ENCODE results near the gene ZNF416.
A peak's percentile ranks its signal among the peaks of the same experiment; 100 is the strongest.

Gene ZNF416

DNA sequence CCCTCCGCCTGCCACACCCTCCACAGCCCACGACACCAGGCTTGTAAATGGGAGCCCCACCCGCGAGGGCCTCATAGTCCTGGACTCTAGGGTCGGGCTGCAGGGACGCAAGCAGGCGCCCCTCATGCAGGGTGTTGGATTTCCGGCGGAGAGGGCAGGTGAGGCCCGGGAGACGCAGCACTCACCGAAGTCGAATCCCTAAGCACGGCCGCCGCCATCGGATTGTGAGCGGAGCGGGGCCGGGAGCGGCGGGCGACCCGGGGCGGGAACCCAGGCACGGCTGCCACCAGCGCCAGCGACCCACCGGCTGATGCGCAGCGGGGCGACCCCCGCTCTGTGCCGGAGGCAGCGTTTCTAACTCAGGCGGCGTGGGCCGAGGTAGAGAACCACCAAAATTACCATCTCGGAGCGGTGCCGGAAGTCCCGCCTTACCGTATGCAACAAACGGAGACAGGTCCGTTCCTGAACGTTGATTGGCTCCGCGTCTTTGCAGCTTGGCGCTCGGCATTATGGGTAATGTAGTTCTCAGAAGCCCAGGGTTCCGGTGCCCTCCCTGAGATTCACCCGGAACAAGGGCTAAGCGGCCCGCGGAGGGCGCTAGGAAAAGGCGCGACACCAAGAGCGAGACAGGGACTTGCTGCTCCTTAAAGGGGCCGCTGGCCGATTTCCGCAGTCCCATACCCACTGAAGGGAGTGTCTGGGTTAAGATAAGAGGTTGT, at the start of gene ZNF416:
Gene ZNF416 (minus strand): TSS at position 425 of the 719 bp plus-strand sequence. CDS start 207 bp downstream, at position 218.
- peak; percentile 94 for DNase-seq

DNA sequence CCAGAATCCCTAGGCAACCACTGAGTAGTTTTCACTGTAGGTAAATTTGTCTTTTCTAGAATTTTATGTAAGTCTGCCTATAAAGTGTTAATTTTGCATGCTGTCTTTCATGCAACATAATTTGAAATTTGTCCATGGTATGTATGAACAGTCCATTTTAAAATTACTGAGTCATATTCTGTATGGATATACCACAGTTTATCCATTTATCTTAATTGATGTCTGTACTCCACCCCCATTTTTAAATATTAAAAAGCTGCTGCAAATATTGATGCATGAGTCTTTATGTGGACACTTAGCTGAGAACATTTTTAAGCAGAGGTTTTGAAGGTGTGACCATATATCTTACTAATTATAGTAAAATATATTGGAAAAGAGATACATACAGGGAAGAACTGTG, 44.4 kb upstream of the ZNF416 start:
- no peak for DNase-seq

DNA sequence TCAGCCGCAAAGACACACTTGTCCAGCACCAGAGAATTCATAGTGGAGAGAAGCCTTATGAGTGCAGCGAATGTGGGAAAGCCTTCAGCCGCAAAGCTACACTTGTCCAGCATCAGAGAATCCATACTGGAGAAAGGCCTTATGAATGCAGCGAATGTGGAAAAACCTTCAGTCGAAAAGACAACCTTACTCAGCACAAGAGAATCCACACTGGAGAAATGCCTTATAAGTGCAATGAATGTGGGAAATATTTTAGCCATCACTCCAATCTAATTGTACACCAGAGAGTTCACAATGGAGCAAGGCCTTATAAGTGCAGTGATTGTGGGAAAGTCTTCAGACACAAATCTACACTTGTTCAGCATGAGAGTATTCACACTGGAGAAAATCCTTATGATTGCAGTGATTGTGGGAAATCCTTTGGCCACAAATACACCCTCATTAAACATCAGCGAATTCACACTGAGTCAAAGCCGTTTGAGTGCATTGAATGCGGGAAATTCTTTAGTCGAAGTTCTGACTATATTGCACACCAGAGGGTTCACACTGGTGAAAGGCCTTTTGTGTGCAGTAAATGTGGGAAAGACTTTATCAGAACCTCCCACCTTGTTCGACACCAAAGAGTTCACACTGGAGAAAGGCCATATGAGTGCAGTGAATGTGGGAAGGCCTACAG, 42.1 kb upstream of the ZNF416 start:
- no peak for DNase-seq

DNA sequence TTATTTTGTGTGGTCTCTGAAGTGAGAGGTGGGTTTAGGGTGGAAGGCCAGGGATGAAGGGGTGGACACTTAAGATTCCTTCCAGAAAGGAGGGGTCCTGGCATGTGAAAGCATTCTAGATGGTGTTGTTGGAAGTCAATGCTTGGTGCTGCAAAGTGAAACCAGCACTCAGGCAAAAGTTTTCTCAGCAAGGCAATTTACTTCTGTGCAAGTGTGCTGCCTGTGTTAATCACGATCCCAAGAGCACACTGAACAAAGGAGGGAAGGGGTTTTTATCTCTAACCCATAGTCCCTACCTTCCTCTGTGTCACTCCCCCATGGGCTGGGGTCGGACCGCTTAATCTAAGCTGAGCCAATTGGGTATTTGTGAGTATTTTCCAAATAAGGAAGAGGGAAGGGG, 36.6 kb upstream of the ZNF416 start:
- DNase-seq, result no peak

DNA sequence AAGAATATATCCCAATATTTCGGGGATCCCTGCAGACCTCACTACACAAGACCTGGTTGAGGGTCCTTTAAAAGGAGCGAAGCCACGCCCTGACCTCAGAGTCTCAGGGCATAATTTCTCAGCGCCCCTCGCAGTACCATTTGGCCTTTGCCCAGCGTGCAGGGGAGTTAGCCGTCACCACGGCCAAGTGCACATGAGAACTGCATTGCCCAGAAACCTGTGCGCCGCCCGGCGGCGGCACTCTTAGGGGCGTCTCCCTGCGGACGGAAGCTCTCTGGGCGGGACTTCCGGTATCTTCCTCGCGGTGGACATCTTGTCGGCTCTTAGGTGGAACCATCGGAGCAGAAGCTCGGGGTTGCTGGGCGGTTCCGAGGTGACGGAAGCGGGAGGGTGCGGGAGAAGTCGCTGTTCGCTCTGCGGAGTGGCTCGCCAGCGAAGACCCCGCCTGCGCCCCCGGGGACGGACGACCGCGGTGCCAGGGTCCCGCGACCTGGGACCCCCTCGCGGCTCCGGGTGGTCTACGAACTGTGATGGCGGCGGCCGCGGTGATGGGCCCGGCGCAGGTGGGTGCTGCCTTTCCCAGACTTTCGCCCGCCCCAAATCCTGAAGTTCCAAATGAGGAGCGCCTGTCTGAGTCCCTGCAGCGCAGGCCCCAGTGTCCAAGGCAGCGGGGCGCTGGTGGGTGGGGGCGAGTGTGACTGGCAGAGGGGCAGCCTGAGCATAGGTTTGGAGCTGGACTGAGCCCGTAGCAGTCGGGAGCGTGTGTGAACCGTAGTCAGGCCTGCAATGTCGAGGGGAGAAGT, 35.4 kb upstream of the ZNF416 start, which contains the start of gene ZNF134:
Gene ZNF134 (plus strand): TSS at position 302 of the 803 bp plus-strand sequence. CDS start 5,227 bp downstream, outside the sequence.
- DNase-seq, result peak; percentile 57

DNA sequence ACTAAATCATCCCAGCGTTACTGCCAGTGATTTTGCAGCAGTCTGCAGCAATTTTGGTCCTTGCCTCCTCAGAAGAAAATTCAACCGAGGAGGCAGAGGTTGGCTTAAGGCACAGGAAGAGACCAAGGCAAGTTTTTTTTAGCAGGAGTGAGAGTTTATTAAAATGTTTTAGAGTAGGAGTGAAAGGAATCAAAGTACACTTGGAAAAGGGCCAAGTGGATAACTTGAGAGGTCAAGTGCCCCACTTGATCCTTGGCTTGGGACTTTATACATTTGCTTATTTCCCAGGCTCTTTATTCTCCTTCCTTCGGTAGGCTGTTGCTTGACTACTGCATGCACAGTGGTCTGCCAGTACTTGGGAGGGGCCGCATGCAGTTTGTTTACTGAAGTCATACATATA, 32.4 kb upstream of the ZNF416 start:
- DNase-seq, result no peak

DNA sequence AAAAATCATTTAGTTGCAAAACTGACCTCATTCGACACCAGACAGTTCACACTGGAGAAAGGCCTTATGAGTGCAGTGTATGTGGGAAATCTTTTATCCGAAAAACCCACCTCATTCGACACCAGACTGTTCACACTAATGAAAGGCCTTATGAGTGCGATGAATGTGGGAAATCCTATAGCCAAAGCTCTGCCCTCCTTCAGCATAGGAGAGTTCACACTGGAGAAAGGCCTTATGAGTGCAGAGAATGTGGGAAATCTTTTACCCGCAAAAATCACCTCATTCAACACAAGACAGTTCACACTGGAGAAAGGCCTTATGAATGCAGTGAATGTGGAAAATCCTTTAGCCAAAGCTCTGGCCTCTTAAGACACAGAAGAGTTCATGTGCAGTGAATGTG, 28.2 kb upstream of the ZNF416 start:
- DNase-seq, result no peak

DNA sequence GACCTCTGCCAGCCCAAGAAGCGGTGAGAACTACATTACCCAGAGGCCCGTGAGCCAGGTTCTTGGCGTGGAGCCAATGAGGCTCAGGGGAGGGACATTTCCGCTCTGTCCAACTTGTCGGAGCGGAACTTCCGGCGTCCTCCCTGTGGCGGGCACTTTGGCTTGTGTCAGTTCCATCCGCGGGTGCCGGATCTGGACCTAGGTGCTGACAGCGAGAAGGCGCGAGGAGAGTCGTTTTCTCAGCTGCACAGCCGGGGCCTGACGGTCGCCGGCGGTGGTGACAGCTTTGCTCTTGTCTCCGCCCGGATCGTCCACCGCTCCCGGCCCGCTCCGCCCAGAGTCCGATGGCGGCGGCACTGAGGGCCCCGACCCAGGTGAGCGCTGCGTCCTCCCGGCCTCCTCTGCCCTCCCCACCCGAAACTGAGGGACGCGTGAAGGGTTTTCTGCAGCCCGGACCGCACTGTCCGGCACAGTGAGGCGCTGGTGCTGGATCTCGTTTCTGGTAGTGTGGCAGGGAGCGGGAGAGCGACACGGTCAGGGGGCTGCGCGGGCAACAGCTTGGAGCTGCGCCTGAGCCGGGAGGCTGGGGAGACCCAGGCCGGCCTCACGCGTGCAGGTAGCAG, 21.2 kb upstream of the ZNF416 start, which contains the start of gene ZNF530:
Gene ZNF530 (plus strand): TSS at position 125 of the 623 bp plus-strand sequence. CDS start 4,461 bp downstream, outside the sequence.
- peak; percentile 53 for DNase-seq

DNA sequence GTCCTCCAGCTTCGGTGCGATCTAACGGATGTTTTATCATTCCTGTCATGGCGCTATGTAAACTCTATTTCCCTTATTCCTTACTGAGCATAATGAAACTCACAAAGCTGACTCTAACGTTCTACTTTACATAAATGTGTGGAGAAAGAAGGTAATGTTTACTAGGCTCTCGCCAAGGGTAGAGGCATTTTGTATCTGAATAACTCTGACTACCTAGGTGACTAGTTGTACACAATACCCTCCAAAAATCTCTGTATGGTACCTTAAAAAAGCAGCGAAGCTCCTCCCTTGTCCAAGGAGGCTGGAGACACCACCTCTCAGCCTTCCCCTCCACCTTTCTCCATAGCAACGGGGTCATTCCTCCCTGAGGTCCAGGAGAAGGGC, 20.7 kb upstream of the ZNF416 start:
- no peak for DNase-seq

DNA sequence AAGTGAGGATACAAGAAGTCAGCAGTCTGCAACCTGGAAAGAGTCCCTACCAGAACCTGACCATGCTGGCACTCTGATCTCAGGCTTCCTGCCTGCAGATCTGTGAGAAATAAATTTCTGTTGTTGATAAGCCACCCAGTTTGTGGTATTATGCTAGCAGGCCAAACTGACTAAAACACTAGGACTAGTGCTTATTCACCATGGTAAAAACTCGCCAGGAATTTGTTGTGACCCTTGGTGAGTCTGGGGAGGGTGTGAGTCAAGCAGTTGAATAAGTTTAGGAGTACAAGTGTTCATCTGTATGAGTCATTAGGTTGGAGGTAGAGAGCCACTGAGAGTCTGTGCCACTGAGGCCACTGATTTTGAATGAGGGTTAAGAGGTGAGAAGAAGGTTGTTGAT, 8.8 kb upstream of the ZNF416 start:
- no peak for DNase-seq

DNA sequence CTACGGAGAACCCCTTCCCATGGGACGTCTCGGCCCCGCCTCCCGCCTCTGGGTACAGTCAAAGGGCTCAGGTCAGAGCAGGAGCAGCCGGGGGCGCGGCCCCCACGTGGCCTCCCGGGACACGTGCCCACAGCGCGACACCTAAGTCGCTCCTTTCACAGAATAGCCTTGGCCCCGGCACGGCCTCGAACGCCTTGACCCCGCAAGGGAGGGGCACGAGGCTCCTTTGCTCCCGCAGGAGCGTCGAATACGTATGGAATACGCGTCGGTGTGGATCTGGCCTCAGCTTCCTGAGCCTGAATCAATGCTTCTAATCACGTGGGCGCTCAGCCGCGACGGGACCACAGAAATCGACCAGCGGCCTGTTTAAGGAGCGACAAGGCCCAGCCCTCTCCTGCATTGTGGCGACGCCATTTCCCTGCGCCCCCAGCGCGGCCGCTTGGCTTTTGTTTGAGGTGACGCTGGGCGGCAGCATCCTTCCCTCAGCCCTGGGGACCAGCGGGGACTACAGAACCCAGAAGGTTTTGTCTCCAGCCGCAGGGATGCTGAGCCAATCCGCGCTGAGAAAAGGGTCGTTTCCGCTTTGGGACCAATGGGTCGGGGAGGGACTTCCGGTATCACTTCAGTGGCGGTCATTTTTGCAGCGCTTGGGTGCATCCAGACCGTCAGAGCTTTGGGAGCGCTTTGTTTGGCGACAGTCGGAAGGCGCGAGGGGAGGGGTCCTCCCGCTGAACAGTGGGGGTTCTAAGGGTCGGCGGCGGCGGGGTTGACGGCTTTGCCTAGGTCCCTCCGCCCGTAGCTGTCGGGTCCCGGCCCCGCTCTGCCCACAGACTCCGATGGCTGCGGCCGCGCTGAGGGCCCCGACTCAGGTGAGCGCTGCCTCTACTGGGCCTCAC, 5.1 kb upstream of the ZNF416 start, which contains the start of gene ZIK1:
Gene ZIK1 (plus strand): TSS at position 625 of the 896 bp plus-strand sequence. CDS start 212 bp downstream, at position 837.
- DNase-seq, result no peak

DNA sequence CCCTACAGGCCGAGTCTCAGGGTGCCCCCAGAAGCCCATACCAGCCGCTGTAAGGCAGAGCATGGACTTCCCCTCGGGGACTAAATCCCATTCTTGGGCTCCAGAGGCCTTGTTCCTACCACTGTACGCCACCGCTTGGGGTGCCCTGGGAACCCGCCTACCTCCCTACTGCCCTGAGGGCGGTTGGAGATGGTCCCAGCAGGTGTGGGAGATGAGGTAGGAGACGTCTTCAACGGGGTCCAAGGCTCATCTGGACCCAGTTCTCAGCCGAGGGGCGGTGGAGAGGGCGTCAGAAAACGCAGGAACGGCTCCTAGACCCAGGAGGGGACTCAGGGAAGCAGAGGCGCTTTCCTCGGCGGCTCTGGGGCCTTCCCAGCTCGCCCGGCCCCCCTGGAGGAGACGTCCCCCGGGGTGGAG, 4.4 kb upstream of the ZNF416 start:
- DNase-seq, result no peak

DNA sequence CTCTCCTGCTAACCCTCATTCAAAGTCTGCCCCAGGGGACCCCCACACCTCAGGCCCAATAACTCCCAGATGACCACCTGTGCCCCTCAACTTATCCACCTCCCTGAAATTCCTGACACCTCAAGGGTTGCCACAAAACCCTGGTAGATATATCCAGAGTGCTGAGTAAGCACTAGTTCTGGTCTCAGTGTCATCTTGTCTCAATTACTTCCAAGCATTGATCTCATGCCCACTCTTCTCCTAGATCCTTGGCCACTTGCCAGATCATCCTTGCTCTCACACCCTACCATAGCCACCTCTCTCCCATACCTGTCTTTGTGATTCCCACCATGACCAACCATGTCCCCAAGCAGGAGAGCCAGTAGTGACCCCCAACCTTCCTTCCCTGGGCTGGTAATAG, 2.0 kb downstream of the ZNF416 start:
- no peak for DNase-seq

DNA sequence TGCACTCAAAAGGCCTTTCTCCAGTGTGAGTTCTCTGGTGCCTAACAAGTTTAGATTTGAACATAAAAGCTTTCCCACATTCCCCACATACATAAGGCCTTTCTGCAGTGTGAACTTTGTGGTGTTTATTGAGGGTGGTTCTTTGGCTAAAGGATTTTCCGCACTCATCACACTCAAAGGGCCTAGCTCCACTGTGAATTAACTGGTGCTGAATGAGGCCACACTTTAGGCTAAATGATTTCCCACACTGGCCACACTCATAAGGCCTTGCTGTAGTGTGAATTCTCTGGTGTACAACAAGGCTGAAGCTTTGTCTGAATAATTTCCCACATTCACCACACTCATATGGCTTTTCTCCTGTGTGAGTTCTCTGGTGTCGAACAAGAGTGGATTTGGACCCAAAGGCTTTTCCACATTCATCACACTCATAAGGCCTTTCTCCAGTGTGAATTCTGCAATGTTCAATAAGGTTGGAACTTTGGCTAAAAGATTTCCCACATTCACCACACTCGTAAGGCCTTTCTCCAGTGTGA, 6.2 kb downstream of the ZNF416 start:
- no peak for DNase-seq

DNA sequence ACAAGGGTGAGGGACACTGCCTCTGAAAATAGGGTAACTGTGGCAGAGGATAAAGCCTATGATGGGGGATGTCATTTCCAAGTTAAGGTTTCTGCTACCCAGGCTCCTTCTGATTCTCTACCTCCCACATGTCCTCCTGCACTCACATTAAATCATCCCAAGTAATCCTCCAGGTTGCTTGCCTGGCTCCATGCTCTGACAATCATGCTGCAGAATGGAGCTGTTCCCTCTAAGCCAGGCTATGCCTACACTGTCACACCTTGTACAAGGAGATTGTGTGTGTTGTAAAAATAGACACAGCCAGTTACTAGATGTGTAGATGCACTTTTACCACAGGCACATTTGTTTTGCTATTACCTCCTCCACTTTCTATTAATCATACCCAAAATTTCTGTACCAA, 8.0 kb downstream of the ZNF416 start:
- DNase-seq, result no peak

DNA sequence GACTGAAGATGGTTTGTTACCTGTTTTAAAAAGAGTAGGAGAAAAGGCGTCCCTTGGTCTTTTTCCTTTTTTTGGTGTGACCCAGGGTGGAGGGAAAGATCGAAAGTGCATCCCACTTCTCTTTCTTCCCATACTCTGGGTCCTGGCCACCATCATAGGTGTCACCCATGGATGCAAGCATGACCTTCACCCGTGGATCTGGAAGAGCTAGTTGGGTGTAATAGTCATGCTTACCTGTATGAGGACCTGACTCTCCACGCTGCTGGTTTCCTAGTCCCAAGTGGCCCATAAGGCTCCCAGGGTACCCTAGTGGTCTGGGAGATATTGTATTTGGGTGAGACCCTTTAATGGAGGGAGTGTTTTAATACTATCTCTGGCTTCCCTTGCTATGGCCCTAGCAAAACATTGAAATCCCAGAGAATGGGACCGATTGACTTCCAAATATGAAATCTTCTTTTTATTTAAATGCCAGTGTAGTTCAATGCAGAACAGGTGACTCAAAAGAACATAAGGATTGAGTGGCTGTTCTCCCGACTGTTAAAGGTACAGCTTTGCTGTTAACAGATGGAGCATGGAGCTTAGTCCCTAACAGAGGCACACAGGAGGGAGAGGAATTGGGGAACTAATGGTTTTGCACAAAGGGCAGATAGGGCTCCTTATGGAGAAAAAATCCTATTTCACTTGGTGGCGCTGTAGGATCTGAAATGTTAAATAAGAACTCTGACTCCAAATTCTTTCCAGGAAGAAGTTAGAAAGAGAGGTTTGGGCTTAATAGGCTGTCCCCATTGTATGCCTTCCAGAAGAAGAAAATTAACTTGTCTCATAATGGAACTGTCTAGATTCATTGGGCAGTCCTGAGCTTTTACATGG, 12.1 kb downstream of the ZNF416 start:
- DNase-seq, result no peak

DNA sequence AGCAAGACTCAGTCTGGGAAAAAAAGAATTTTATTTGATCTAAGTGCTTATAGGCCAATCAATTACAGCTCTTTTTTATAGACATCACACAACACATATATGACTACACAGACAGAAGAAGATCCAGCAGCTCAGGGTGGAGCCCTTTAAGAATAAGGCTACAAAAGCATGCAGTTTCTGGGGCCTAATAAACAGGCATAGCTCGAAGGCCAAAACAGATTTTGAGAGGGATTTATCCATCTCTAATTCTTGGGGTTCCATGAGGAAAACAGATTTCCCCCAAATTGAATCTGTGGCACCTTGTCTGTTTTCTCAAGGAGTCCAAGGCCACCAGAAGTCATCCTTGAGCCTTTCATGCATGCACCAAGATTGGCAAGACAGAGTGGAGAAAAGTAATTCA, 15.2 kb downstream of the ZNF416 start:
- DNase-seq, result no peak

DNA sequence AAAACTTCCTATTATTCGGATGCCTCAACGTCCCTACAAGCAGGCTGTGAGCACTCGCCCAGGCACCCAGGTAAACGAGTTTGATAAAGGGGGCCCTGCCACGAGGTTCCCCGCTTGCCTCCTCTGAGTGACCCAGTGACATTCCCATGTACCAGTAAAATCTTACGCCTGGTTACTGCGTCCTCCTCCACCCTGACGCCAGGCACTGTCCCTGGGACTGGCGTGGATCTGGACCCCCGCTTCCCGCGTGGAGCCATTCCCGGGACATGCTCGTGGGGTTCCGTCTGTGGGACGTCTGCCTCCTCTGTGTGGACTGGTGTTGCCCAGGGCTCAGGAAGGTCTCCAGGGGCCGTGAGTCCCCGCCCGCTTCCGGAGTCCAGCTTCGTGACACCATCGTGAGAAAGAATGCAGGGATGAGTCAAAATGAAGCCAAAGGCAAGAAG, 18.6 kb downstream of the ZNF416 start:
- no peak for DNase-seq

DNA sequence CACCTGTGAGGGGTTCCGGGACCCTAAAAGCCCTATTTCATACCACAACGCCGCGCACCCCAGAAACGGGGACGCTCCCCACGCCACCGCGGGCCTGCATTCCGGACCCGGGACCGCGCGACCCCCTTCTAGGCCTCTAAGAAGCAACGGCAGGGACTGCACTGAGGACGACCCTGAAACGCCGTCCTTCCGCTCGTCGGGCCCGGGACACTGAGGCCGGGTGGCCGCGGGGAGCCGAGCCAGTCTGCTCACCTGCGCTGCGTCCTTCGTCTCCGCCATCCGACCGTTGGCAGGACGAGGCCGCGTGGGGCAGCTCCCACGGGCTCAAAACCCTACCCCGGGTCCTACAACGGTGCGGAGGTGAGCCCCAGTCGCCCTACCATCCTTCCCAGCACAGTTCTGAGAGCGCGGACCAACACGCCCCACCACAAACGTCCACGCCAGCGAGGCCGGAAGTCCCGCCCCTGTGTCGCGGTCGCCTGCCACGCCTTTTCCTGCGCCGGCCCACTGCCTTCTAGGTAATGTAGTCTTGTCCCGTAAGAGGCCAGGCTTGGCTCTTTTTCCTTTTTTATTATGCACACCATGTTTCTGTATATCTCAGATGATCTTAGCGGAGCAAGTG, 19.2 kb downstream of the ZNF416 start, which contains the start of gene ZNF550:
Gene ZNF550 (minus strand): TSS at position 460 of the 622 bp plus-strand sequence. CDS start 181 bp downstream, at position 279.
- peak; percentile 58 for DNase-seq

DNA sequence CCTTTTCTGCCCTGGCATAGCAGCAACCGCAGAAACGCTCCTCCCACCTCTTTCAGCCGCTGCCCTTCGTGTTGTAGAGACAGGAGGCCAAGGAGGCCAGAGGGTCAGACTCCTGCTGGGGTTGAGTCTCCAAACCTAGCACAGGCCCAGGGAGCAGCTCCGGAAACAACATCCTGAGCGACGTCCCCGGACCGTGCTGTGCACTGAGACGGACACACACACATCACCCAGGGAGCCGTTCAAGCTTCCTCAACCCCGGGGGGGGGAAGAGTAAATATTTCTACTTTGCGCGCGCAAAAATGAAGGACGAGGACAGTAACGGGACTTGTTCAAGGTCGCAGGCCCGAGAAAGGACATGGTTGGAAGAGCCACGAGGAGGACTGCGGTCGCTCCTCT, 19.7 kb downstream of the ZNF416 start:
- no peak for DNase-seq
